GM12874 (cell line): ENCODE measurements around the gene MRPL4.

Experiments
- CTCF ChIP-seq: IDR thresholded peaks from 2 replicates; pipeline ENCODE4 v1.5.1; 2011; ENCODE audit warnings: low read depth, mild to moderate bottlenecking, control low read depth, low read length, moderate library complexity; ENCODE audit not compliant: insufficient read depth

Gene MRPL4

GRCh38 chr19:10224337-10224736 lies 27.7 kb upstream of the MRPL4 start:
- no peak for TF ChIP-seq CTCF

GRCh38 chr19:10226021-10226375 lies 26.0 kb upstream of the MRPL4 start:
- TF ChIP-seq CTCF, result no peak

- TF ChIP-seq CTCF, result no peak
These were observed 25.5 kb upstream of the MRPL4 start for GRCh38 chr19:10226376-10227025.

GRCh38 chr19:10227026-10227971 lies 24.7 kb upstream of the MRPL4 start:
- TF ChIP-seq CTCF, result no peak

- no peak for TF ChIP-seq CTCF
These were observed 23.6 kb upstream of the MRPL4 start for GRCh38 chr19:10228393-10228792.

GRCh38 chr19:10228920-10229319 lies 23.1 kb upstream of the MRPL4 start:
- TF ChIP-seq CTCF, result peak; percentile 69

GRCh38 chr19:10230173-10230860 lies 21.7 kb upstream of the MRPL4 start:
- TF ChIP-seq CTCF, result no peak
